ENCODE data around the gene CTU2. TPM values are rescaled to one million over a fixed set of nuclear protein-coding genes. Genes with fewer than 3 reads are reported as not detected.
A peak's percentile ranks its signal among the peaks of the same experiment; 100 is the strongest.

CTU2 gene
- total RNA-seq, 4 donors from 2014 or later: 7.7 to 21.2 (median 13.6) TPM

DNA sequence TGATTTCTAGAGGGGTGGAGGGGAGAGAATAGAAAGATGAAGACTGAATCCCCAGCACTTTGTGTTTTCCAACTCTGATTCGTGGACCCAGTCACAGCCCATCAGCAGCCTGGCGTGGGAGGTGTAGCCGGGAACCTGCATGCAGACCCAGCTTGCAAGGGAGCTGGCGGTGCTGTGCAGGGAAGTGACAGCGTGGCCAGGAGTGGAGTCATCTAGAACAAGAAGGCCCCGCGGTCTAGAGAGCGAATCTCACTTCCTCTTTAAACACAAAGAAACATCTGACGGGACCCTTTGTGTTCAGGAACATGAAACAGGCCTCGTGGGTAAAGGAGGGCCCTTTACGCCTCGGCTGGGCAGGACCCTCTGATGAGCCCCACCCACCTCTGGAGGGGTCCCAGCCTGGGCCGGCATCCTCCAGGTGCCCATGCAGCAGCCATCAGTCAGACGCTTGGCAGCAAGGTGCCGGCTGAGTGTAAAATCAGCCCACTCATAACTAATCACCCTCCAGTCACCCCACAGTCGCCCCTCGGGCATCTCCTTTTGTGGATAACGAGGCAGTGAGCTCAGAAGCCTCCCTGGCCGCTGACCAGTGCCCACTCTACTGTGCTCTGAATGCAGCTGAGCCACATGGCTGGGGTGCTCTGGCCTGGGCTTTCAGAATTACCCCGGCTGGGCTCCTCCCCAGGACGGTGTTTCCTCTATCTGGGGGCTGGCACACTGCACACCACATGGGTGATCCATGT is 24.4 kb upstream of the CTU2 start:
- no peak for DNase-seq
- TF ChIP-seq, protein P1, sequence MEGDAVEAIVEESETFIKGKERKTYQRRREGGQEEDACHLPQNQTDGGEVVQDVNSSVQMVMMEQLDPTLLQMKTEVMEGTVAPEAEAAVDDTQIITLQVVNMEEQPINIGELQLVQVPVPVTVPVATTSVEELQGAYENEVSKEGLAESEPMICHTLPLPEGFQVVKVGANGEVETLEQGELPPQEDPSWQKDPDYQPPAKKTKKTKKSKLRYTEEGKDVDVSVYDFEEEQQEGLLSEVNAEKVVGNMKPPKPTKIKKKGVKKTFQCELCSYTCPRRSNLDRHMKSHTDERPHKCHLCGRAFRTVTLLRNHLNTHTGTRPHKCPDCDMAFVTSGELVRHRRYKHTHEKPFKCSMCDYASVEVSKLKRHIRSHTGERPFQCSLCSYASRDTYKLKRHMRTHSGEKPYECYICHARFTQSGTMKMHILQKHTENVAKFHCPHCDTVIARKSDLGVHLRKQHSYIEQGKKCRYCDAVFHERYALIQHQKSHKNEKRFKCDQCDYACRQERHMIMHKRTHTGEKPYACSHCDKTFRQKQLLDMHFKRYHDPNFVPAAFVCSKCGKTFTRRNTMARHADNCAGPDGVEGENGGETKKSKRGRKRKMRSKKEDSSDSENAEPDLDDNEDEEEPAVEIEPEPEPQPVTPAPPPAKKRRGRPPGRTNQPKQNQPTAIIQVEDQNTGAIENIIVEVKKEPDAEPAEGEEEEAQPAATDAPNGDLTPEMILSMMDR (IDR thresholded peaks at IDR 0.05): no peak
- TF ChIP-seq POLR2A (IDR thresholded peaks at IDR 0.05): no peak
- H3K4me1 ChIP-seq: peaks cover 0 to 16% of the 10 kb centered on the region in 2 donors
- H3K36me3 ChIP-seq: no peaks in the 10 kb centered on the region
- no peaks in the 10 kb centered on the region for H3K9me3 ChIP-seq
- no peak overlapping the region for H3K27ac ChIP-seq
- no peak overlapping the region for H3K4me3 ChIP-seq (replicated peaks in 1 of 3)
- H3K27me3 ChIP-seq: no peaks in the 10 kb centered on the region
- intact Hi-C loops (cut with DNase I): no loop called here
- WGBS, 2 donors: 50 to 55% methylated on average over 12 to 14 of the region's 21 CpGs

DNA sequence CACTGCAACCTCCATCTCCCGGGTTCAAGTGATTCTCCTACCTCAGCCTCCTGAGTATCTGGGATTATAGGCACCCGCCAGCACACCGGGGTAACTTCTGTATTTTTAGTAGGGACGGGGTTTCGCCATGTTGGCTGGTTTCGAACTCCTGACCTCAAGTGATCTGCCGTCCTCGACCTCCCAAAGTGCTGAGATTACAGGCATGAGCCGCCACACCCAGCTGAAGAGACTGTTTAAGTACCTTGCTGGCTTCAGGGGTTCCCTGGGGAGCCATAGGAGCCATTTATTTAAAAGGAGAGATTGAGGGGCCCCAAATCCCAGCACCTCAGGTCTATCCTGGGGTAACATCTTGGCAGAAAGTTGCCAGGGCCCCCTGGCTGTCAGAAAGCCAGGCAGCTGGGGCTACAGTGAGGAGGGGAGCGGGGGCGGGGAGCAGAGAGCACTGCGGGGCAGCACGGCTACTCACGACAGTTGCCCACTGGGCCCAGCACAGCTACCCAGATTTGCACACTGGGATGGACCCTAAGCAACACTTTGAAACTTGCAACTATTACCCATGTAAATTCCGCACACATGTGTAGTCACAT is 21.6 kb upstream of the CTU2 start:
- TF ChIP-seq, protein P1 (IDR thresholded peaks at IDR 0.05): no peak
- TF ChIP-seq POLR2A (IDR thresholded peaks at IDR 0.05): no peak
- intact Hi-C loops (cut with DNase I): no loop called here
- H3K4me1 ChIP-seq: peaks cover 0 to 30% of the 10 kb centered on the region in 2 donors
- H3K36me3 ChIP-seq: no peaks in the 10 kb centered on the region
- DNase-seq: no peak
- no peak overlapping the region for H3K4me3 ChIP-seq (replicated peaks in 1 of 3)
- WGBS, 2 donors: 77 to 80% methylated on average over 15 of the region's 15 CpGs
- no peaks in the 10 kb centered on the region for H3K9me3 ChIP-seq
- no peaks in the 10 kb centered on the region for H3K27me3 ChIP-seq
- H3K27ac ChIP-seq: no peak overlapping the region

DNA sequence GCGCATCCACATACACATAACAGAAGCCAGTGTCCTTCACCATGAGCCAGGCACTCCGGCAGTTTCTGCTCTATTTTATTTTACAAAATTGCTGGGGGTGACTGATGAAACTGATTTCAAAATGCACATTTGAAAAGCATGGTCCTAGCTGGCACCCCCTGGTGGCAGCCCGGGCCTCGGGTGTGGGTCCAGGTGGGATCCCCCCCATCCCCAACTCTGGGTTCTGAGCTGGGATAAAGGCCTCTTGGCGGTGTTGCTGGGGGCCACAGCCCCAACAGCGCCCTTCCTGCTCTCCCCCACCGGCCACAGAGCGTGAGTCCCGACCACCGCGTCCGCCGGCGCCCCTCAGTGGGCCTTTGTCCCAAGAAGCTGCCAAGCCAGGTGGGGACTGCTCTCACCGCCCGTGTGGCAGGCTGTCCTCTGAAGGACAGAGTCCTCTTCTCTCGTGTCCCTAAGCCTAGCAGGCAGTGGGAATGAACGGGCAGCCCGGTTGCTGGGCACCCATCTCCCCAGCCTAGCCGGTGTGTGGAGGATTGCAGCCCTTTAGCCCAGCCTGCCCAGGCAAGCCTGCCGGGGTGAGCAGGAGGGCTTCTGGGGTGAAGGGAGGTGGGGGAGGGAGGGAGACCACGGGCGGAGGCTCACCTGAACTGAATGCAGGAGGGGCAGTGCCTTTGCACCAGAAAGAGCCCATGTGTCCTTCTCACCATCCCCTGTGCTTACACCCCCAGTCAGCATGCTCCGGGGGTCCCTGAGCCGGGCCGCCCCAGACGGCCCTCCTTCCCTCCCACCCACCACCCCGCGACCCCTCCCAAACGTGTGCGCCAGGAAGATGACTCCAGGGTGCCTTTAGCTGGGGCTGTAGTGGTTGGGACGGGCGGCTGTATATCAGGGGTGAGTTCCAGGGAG is 20.9 kb upstream of the CTU2 start:
- Histone ChIP-seq H3K9me3 (no peaks in the 10 kb centered on the region), H3K36me3 (no peaks in the 10 kb centered on the region), H3K4me1 (peaks cover 0 to 30% of the 10 kb centered on the region in 2 donors), H3K27ac (no peak overlapping the region), H3K4me3 (replicated peaks in 1 of 3) (peak overlapping the region in 2 of 3 donors; percentile 27 to 48), H3K27me3 (no peaks in the 10 kb centered on the region)
- DNase-seq: peak; percentile 31 to 33
- 8 to 11% methylated on average over 19 to 20 of the region's 33 CpGs for WGBS, 2 donors
- intact Hi-C loops (cut with DNase I): no loop called here
- TF ChIP-seq POLR2A (IDR thresholded peaks at IDR 0.05): no peak
- TF ChIP-seq, protein P1 (IDR thresholded peaks at IDR 0.05): peak in 4 of 6 experiments; percentile 8 to 42 (median 25)

DNA sequence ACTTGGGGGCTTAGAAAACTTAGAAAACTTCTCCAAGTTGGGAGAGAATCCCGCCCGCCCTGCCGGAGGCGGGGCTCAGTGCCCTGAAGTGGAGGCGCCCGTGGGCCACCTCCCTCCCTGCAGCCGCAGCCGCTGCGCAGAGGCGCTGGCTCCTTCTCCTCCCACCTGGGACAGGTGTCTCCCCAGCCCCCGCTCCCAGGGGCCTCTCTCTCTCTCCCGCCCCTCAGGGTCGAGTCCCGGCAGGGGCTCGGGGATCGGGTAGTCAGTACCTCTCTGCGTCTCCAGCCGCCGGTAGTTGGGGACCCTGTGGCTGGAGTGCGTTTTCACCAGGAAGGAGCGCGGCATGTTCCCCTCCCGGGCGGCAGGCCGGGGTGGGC is 20.3 kb upstream of the CTU2 start:
- Histone ChIP-seq H3K27ac (no peak overlapping the region), H3K9me3 (no peaks in the 10 kb centered on the region), H3K27me3 (no peaks in the 10 kb centered on the region), H3K4me3 (replicated peaks in 1 of 3) (peak overlapping the region; percentile 27 to 76 (median 48)), H3K36me3 (no peaks in the 10 kb centered on the region), H3K4me1 (peaks cover 0 to 30% of the 10 kb centered on the region in 2 donors)
- WGBS, 2 donors: 0% methylated on average over 11 of the region's 25 CpGs; no CpG with 5 or more reads in 1 of the 2 donors
- TF ChIP-seq, protein P1 (IDR thresholded peaks at IDR 0.05): no peak
- TF ChIP-seq POLR2A (IDR thresholded peaks at IDR 0.05): no peak
- peak; percentile 61 to 74 for DNase-seq
- intact Hi-C loops (cut with DNase I): no loop called here

All from thyroid gland (tissue), 4 donors.